Measurements from ENCODE around the gene CETP. TPM values are rescaled to one million over a fixed set of nuclear protein-coding genes. Genes with fewer than 3 reads are reported as not detected.

CETP gene
- total RNA-seq, 4 donors from 2014 or later, result 1.6 TPM; not detected in 3

- peaks cover 0 to 23% of the 10 kb centered on the region in 2 donors for H3K36me3 ChIP-seq
- no peaks in the 10 kb centered on the region for H3K27me3 ChIP-seq
- H3K27ac ChIP-seq, result peak overlapping the region in 1 of 4 donors; percentile 3
- no peak for ATAC-seq
- WGBS, 2 donors (ENCODE audit: low coverage in 1 of 2), result 86 to 88% methylated on average over 2 of the region's 2 CpGs
- no peak overlapping the region for H3K4me3 ChIP-seq
- H3K9me3 ChIP-seq, result no peaks in the 10 kb centered on the region
- TF ChIP-seq EP300 (IDR thresholded peaks at IDR 0.05) (no peak), CTCF (IDR thresholded peaks at IDR 0.05) (no peak), POLR2AphosphoS5 (IDR thresholded peaks at IDR 0.05) (no peak), POLR2A (IDR thresholded peaks at IDR 0.05) (no peak)
- H3K4me1 ChIP-seq, result no peaks in the 10 kb centered on the region
Observed at GRCh38 chr16:57013902-57014301, 52.2 kb downstream of the CETP start.

- H3K27me3 ChIP-seq, result no peaks in the 10 kb centered on the region
- no peaks in the 10 kb centered on the region for H3K4me1 ChIP-seq
- H3K4me3 ChIP-seq, result no peak overlapping the region
- peaks cover 0 to 46% of the 10 kb centered on the region in 2 donors for H3K36me3 ChIP-seq
- H3K9me3 ChIP-seq, result no peaks in the 10 kb centered on the region
- WGBS, 2 donors (ENCODE audit: low coverage in 1 of 2), result 87 to 93% methylated on average over 5 to 6 of the region's 6 CpGs
- H3K27ac ChIP-seq, result no peak overlapping the region
- no peak for ATAC-seq
- TF ChIP-seq EP300 (IDR thresholded peaks at IDR 0.05) (no peak), POLR2AphosphoS5 (IDR thresholded peaks at IDR 0.05) (no peak), CTCF (IDR thresholded peaks at IDR 0.05) (no peak), POLR2A (IDR thresholded peaks at IDR 0.05) (no peak)
Observed at GRCh38 chr16:57016301-57016700, 54.6 kb downstream of the CETP start.

GRCh38 chr16:57016831-57017230 lies 55.1 kb downstream of the CETP start:
- no peak overlapping the region for H3K4me3 ChIP-seq
- H3K9me3 ChIP-seq, result no peaks in the 10 kb centered on the region
- H3K36me3 ChIP-seq, result peaks cover 0 to 51% of the 10 kb centered on the region in 2 donors
- no peaks in the 10 kb centered on the region for H3K4me1 ChIP-seq
- no peak for ATAC-seq
- H3K27ac ChIP-seq, result no peak overlapping the region
- 85% methylated on average over 6 of the region's 6 CpGs; no CpG with 5 or more reads in 1 of the 2 donors for WGBS, 2 donors (ENCODE audit: low coverage in 1 of 2)
- TF ChIP-seq POLR2A (IDR thresholded peaks at IDR 0.05) (no peak), POLR2AphosphoS5 (IDR thresholded peaks at IDR 0.05) (no peak), CTCF (IDR thresholded peaks at IDR 0.05) (no peak), EP300 (IDR thresholded peaks at IDR 0.05) (no peak)
- no peaks in the 10 kb centered on the region for H3K27me3 ChIP-seq

- H3K9me3 ChIP-seq, result no peaks in the 10 kb centered on the region
- H3K36me3 ChIP-seq, result peaks cover 0 to 55% of the 10 kb centered on the region in 2 donors
- no peak for TF ChIP-seq POLR2A (IDR thresholded peaks at IDR 0.05)
- no peak for TF ChIP-seq EP300 (IDR thresholded peaks at IDR 0.05)
- ATAC-seq, result no peak
- no peak overlapping the region for H3K27ac ChIP-seq
- H3K4me3 ChIP-seq, result no peak overlapping the region
- H3K4me1 ChIP-seq, result no peaks in the 10 kb centered on the region
- 50% methylated on average over 1 of the region's 1 CpG; no CpG with 5 or more reads in 1 of the 2 donors for WGBS, 2 donors (ENCODE audit: low coverage in 1 of 2)
- no peaks in the 10 kb centered on the region for H3K27me3 ChIP-seq
Observed at GRCh38 chr16:57017251-57017650, 55.5 kb downstream of the CETP start.

GRCh38 chr16:57019746-57020145 lies 58.0 kb downstream of the CETP start:
- ATAC-seq, result no peak
- WGBS, 2 donors (ENCODE audit: low coverage in 1 of 2), result 91% methylated on average over 1 of the region's 2 CpGs; no CpG with 5 or more reads in 1 of the 2 donors

GRCh38 chr16:57020651-57021050 lies 58.9 kb downstream of the CETP start:
- Histone ChIP-seq H3K27ac (no peak overlapping the region), H3K9me3 (no peaks in the 10 kb centered on the region), H3K27me3 (no peaks in the 10 kb centered on the region), H3K4me1 (no peaks in the 10 kb centered on the region), H3K36me3 (peaks cover 0 to 88% of the 10 kb centered on the region in 2 donors), H3K4me3 (no peak overlapping the region)
- TF ChIP-seq POLR2AphosphoS5 (IDR thresholded peaks at IDR 0.05) (no peak), EP300 (IDR thresholded peaks at IDR 0.05) (no peak), CTCF (IDR thresholded peaks at IDR 0.05) (no peak), POLR2A (IDR thresholded peaks at IDR 0.05) (no peak)
- WGBS, 2 donors (ENCODE audit: low coverage in 1 of 2), result 80 to 87% methylated on average over 1 to 3 of the region's 8 CpGs
- ATAC-seq, result no peak

More at GRCh38 chr16:57019746-57020145, 58.0 kb downstream of the CETP start:
- H3K27ac ChIP-seq, result no peak overlapping the region
- H3K36me3 ChIP-seq, result peaks cover 0 to 79% of the 10 kb centered on the region in 2 donors
- no peaks in the 10 kb centered on the region for H3K9me3 ChIP-seq
- H3K4me3 ChIP-seq, result no peak overlapping the region
- no peaks in the 10 kb centered on the region for H3K27me3 ChIP-seq
- no peaks in the 10 kb centered on the region for H3K4me1 ChIP-seq
- TF ChIP-seq POLR2A (IDR thresholded peaks at IDR 0.05) (no peak), EP300 (IDR thresholded peaks at IDR 0.05) (no peak), POLR2AphosphoS5 (IDR thresholded peaks at IDR 0.05) (no peak)
